NCI-H187 treated with DMSO at 0.1 percent for 48 hours (cell line): Measurements from ENCODE around the gene PSMB7.

Experiments
- DNase-seq: peaks from one replicate; lab custom pipeline; 2025; lab: John Stamatoyannopoulos, UW

PSMB7 gene

DNA sequence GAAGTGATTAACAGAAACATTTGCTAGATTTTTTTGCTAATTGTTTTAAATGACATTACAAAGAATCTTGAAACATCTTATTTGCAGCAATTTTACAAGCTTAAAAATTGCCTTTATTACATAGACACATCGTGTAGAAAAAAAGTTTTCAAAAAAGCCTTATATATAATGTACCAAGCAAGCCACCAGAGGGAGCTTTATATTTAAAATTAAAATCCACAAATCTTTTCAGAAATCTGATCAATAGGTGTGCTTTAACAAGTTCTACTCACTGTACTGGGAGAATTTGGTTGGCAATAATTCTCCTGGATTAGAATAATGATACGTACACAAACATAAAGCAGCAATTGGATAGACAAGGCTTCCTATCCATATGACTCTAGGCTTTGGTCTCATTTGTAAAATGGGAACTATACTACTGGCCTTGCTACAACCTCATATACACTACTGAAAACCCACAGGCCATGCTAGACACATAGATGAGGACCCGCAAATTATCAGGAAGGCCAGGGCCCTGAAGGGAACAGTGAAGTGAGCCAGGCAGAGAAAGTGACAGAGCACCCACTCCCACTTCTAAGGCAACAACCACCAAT, 4.8 kb downstream of the PSMB7 start:
- DNase-seq, result no peak

DNA sequence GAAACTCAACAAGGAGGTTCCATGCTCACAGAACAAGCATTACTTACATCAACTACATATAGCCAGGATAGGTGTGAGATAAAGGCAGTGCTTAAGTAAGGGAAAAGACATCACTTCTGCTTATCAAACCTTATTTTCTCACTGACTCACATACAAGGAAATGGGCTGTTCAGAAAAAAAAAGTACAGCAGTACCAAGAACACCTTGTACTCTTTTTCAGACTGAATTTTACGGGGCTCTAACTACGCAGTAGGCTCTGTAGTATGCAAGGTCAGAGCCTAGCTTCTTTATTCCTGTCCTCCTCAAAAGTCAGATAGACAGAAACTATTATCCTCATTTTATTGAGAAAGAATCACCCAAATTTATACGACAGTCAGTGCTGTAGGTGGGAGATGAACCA, 5.8 kb downstream of the PSMB7 start:
- DNase-seq, result no peak

DNA sequence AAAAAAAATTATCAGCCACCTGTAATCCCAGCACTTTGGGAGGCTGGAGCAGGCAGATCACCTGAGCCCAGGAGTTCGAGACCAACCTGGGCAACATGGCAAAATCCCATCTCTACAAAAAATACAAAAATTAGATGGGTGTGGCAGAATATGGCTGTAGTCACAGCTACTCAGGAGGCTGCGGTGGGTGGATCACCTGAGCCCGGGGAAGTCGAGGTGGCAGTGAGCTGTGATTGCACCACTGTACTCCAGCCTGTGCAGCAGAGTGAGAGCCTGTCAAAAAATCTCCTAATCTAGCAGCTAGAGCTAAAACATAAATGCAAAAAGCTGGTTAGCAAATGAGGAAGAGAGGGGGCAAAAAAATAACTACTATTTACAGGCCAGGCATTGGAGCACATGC, 12.0 kb downstream of the PSMB7 start:
- DNase-seq, result no peak

DNA sequence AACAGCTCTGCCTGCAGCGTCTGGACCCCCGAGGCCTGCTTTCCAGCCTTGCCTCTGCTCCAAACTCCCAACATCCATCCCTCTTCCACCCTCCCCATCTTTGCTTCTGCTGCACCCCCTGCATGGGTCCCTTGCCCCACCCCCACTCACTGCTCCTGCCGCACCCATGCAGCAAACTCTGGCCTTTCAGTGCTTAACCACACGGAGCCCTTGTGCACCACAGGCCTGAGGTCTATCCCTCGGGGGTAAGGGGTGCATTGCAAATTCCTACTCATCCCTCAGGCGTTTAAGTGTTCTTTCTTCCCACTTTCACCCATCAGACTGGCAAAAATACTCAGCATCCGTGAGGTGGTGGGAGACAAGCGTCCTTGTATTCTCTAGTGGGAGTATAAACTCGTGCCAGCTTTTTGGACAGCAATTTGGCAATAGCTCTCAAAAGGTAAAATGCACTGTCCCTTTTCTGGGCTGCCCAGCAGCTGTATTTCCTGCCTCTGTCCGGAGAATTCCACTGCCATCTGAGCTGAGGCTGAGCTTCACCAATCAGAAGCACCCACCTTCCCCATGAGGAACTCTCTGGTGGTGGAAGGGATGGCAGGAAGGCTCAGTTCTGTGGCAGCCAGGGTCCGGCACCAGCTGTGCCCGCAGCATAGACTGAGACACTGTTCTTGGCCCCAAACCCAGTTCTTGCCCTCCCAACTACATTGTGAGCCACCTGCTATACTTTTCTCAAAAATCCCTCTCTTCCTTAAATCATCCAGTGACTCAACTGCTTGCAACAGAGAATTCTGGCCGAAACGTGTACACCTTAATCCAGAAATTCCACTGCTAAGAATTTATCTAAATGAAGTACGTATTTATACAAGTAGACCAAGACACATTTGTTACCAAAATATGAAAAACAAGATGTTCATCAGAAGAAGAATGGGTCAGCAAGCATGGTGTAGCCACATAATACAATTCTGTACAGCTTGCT, 15.0 kb downstream of the PSMB7 start:
- no peak for DNase-seq

DNA sequence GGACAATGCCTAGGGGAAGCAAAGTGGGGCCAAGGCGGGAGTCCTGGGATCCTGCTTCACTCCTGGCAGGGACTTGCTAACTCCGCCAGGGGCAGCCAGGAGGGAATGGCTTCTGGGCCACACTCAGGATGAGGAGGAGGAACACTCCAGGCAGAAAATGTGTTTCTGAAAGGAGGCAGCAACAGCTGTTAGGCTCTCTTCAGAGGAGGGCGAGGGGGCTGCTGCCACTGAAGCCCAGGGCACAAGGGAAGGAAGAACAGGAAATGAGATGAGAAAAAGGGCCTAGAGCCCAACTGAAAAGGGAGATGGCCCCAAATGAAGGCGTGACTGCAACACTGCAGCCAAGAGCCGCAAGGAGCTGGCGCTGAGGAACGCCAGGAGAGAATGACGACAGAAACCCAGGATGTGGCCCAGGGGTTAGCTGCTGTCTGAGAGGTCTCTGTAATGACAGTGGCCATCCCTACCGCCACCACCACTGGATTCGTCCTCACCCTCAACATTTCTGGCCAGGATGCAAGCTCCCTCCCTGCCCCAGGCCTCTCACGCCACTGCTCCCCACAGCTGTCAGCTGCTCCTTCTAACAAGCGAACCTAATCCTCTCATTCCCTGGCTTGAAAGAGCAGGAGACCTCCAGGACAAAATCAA, 15.8 kb downstream of the PSMB7 start:
- no peak for DNase-seq

DNA sequence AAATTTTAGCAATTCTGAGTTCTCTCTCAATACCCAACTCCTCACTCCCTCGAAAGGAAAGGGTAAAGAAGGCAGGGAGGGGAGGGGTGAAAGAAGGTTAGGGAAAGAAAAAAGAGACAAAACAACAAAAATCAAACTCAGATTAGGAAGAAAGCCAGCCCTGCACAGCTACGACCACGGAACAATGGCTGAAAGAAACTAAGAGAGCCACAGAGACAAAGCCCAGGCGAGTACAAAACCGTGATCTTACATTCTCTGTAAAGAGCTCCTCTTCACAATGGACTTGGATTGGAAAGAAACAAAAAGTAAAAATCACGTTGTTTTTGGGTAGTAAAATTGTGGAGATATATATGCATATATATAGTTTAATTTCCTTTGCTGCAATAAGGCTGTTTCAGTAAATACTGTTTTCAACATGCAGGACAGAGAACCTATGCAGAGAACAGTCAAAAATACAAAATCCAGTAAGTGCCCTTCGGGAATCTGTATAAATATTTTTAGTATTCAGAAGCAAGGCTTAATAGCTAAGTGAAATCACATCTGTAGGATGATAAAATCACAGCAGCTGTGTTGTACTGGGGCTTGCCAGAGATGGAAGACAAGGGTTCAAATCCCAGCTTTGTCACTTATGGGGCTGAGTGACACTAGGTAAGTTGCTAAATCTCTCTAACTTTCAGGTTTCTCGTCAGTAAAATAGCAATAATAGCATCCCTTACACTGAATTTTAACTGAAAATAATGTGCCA, 16.9 kb downstream of the PSMB7 start:
- DNase-seq, result no peak

DNA sequence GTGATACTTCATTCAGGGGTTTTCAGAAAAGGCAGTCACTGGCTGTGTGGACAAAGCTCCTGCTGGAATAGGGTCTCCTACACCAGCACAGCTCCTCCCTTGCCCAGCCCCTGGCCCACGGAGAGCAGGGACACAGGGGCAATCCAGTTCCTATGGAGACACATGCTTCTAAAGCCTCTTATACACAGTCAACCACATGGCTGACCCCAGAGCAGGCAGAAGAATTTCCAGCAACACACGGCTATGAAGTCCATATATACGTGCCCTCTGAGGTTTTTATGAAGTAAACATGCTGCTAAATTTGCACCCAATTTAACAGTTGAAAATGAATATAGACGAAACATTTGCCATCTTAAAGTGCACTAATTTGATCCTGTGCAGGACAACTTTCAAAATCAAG, 19.4 kb downstream of the PSMB7 start:
- DNase-seq, result no peak

DNA sequence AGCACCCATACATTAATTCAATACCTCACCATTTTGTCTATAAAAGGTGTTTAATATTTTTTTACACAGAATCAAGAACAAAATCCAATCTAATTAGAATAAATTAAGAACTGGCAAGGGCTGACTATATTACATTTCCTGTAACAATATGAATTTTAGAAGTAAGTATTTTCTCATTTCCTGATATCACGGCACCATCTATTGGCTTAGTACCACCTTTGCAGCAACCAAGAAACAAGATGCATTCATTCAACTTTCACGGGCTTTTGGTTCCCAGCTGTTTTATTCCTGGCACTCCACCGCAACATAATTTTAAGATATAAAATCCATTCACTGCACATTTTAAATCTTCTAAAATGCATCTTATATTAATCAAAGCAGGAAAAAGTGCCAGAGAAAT, 20.6 kb downstream of the PSMB7 start:
- DNase-seq, result no peak

DNA sequence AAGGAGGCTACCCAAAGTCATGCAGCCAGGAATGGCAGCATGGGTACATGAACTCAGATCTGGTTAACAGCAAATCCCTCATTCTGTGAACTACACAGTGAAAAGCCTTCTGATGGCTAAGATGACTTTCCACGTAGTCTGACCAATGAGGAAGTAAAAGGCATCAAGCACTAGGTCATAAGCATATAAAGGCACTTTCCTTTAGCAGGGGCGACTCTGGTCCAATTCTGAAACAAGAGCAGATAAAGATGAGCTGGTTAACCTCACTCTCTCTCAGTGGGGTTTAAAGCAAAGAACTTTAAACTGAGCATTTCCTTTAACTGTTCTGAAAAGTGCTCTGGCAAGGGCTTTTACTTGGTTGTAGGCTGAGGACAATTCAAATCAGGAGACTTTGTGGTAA, 21.1 kb downstream of the PSMB7 start:
- DNase-seq, result no peak

DNA sequence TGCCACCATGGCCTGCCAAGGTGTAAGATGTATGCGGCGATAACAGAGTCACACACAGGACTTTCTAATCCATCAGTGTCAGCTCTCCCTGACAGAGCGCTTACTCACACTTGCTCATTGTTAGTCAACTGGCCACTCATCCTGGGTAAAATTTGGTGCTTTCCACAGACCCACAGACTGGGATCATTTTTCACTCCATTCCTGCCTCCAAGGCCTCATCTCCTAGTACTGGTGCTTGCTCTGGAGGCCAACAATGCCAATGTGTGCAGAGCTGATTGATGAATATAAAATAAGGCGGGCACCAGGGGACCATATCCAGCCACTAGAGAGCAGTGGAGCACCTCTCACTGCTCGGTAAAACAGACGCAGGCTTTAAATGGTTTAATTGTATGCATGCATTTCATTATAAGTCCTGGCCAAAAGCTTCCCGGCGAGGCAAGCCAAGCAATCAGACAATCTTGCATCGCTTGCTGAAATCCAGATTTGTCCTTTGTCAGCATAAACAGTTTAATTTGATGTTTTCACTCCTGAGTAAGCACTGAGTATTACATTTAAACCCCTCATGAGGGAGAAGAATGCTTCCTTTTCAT, 22.3 kb downstream of the PSMB7 start:
- no peak for DNase-seq

DNA sequence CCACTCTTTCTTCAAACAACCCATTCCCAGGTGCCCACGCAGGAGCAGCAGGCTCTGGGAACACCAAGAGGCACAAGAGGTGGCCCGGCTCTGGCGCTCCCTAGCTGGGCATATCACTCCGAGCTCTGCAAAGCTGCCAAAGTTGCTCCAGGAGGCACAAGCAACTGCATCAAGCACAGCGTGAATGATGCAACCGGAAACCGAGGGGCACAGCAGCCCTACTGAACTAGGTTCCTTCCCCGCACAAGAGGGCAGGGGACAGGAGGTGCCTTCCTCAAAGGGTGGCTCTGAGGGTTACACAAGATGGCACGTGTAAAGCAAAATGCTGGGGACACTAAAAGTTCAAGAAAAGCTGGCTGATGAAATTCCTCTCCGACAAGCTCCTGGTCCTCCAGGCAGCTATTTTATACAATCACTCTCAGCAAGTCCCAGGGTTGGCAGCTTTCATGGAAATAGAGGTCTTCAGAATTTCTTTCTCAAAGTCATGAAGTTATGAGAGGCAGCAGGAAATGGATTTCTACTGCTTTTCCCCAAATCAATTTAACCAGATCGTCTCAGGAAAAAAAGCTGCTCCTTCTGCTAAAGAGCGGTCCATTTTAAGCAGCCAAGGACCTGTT, 22.9 kb downstream of the PSMB7 start:
- DNase-seq, result no peak

DNA sequence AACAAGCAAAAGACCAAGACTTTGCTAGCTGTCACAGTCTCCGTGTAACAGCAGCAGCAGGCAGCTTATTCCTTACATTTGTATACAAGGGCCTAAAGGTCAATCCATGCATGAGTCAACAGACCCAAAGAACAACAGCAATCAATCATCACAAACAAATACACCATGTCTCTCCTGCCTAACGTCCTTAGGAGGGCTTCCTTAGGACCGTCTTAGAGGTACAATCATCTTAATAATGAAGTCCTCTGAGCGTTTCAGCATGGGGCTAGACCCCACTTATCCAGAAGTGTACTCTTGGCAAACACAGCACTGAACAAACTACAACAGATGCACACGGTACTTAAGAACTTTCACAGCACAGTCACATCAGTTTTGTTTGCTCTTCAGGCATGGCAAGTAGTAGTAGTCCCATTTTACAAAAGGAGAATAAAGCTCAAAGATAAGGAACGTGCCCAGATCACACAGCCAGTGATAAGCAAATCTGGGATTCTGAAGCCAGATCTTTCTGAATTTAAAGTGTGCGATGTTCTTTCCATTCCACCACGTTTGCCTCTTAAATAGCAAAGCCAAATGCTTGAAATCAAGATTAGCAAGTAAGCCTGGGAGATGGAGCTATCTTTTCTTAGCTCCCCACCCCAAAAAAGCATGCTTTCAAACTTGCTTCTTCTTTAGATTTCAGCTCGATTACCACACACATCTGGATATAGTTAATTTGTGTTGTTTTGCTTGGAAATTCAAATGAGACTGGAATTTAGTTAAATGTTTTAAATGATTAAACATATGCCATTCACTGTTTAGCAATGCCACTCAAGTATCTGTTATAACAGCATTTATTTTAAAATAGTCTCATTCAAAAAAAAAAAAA, 24.2 kb downstream of the PSMB7 start:
- DNase-seq, result no peak

DNA sequence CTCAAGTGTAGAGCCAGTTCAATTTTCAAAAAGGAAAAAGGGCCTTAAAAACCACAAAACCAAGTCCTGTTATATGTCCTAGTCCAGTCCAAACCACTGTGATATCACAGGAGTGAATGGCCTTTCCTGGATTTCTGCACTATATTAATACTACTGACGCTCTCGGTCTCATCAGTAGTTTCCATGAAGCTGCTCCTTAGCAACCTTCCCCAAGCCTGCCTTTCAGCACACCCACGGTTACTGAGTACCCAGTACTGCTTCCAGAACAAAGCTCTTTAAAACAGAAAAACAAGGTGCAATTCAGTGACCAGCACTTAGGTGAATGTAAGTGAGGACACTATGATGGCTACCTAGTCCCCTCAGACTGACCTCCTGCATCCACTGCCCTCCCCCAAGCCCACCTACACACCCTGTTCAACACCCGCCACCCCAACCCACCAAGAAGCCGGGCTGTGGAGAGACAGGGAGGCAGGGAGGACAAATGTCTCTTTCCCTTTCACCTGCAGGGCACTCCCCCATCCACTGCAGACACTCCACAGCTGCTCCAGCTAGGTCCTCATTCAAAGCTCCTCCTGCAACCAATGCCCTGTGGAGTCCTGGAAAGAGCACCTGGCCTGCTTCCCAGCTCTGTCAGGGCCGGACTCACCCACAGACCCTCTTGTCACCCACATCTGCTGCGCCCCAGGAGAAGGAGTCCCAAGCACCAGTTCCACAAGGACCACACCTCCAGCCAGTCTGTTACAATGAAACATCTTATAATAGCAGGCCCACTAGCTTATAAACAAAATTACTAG, 25.9 kb downstream of the PSMB7 start:
- DNase-seq, result no peak

DNA sequence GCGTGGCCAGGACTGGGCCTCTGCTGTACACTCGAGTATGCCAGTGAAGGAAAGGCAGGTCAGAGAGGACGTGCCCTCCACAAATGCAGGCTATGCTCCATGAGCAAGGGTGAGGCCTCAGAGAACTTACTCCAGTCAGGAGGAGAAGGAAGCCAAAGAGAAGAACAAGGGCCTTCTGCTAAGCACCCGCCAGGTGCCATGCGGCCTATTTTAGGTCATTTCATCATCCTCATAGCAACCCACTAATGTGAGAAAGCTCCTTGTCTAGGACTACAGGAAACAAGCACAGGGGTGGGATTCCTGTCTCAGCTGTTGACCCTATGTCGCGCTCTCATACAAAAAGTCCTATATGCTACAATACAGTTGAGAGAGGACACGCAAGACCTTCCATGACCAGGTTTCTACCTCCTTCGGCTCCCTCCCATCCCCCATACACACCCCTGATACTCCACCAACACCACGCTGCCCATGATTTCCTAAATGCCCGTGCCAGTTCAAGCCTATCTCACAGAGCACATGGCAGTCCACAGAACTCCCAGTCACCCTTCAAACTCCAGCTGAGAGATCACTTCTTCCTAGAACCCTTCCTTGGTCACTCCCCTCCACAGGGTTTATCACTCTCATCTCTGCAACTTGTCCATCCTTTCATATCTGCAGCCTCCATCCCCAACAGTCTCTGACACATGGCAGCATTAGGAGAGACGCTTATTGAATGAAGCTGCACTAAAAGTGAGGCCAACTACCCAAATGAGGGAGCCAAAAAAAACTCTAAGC, 26.8 kb downstream of the PSMB7 start:
- no peak for DNase-seq

DNA sequence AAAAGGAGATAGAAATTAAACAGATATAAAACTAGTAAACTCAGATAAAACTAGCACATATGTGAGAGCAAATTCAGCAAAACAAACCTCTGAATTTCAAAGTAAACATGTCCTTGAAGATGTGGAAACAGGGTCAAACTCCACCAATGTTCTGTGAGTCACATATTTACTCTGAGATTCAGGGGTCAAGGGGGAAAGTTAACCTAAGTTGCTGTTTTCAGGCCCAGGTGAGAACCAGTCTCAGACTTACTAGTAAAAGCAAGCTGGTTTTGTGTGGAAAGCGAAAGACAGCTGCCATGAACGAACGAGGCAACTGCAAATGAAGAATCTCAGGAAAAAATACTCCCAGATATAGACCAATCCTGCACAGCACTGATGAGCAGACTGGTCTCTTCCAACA, 29.0 kb downstream of the PSMB7 start:
- DNase-seq, result no peak

DNA sequence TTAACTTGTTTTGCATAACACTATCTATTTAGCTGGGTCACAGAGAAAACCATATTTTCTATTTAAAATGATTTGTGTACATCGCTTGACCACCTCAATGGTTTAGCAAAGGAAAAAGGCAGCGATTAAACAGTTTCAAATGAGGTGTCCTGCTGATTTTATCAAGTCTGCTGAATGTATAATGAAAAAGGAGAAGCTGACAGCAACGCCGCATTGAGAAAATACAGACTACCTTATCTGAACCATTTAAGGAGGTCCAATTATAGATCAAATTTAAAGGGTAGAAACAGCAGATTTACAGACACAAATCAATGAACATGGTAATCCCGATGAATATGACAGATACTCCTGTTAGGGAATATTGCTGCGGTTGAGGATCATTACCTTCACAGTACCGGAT, 29.6 kb downstream of the PSMB7 start:
- DNase-seq, result no peak

DNA sequence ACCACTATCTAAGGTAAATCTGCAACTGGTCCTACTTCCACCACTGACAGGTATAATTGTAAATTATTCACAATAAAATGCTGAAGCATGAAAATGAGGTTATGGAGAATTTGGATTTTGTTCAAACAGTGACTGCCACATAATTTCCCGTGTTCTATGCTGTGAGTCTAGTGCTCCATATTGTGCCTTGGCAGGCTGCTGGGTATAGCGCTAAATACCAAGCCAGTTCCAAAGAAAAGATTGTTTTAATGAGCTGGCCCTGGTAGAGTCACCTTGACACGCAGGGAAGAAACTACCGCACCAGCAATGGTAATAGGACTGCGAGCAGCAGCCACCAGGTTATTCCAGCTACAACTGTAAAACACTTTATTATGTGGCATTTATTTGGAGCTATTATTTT, 30.4 kb downstream of the PSMB7 start:
- DNase-seq, result no peak

DNA sequence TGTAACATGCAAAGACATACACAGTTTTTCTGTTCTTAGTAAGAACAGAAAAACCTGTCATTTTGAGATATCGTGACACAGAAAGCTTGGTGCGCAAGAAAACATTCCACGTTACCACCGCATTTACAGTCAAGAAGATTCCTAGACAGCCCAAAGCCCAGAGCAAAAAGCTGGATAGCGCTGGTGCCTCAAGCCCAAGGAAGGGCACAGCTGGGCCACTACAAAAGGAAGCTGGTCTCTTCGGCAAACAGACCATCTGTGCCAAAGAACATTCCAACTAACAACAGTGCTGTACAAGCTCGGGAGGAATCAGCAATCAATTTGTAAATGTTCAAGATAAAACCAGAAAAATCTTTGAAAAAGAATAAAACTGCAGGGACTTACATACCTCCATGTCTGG, 31.0 kb downstream of the PSMB7 start:
- no peak for DNase-seq
